ENCODE measurements around the gene ADORA1. TPM values are rescaled to one million over a fixed set of nuclear protein-coding genes. Genes with fewer than 3 reads are reported as not detected.

Gene ADORA1
- total and polyA plus RNA-seq, 2 experiments from 2014 or later, result 8.5 to 22.2 TPM

GRCh38 chr1:203097001-203097400 is 30.5 kb upstream of the ADORA1 start:
- H3K4me3 ChIP-seq, result no peak overlapping the region
- TF ChIP-seq CTCF (IDR thresholded peaks at IDR 0.05; ENCODE audit: low read depth, low read length), result no peak
- no peaks in the 10 kb centered on the region for H3K27me3 ChIP-seq
- DNase-seq (ENCODE audit: low read depth in 1 of 2, low spot score in 1 of 2), result no peak
- H3K36me3 ChIP-seq, result no peaks in the 10 kb centered on the region
- H3K9me3 ChIP-seq (ENCODE audit: low read depth), result no peaks in the 10 kb centered on the region
- H3K4me1 ChIP-seq (ENCODE audit: low read depth), result no peaks in the 10 kb centered on the region
- no peak overlapping the region for H3K27ac ChIP-seq

GRCh38 chr1:203098445-203098844 is 29.1 kb upstream of the ADORA1 start:
- no peak for DNase-seq (ENCODE audit: low read depth in 1 of 2, low spot score in 1 of 2)
- H3K36me3 ChIP-seq, result no peaks in the 10 kb centered on the region
- TF ChIP-seq CTCF (IDR thresholded peaks at IDR 0.05; ENCODE audit: low read depth, low read length), result no peak
- no peak overlapping the region for H3K4me3 ChIP-seq
- no peaks in the 10 kb centered on the region for H3K27me3 ChIP-seq
- no peaks in the 10 kb centered on the region for H3K4me1 ChIP-seq (ENCODE audit: low read depth)
- no peak overlapping the region for H3K27ac ChIP-seq
- H3K9me3 ChIP-seq (ENCODE audit: low read depth), result no peaks in the 10 kb centered on the region

GRCh38 chr1:203098914-203099520 is 28.5 kb upstream of the ADORA1 start:
- Histone ChIP-seq H3K27ac (no peak overlapping the region), H3K27me3 (no peaks in the 10 kb centered on the region), H3K36me3 (no peaks in the 10 kb centered on the region), H3K4me1 (ENCODE audit: low read depth) (no peaks in the 10 kb centered on the region), H3K9me3 (ENCODE audit: low read depth) (no peaks in the 10 kb centered on the region), H3K4me3 (no peak overlapping the region)
- TF ChIP-seq CTCF (IDR thresholded peaks at IDR 0.05; ENCODE audit: low read depth, low read length), result no peak
- DNase-seq (ENCODE audit: low read depth in 1 of 2, low spot score in 1 of 2), result no peak

- Histone ChIP-seq H3K4me3 (no peak overlapping the region), H3K36me3 (no peaks in the 10 kb centered on the region), H3K27me3 (no peaks in the 10 kb centered on the region), H3K4me1 (ENCODE audit: low read depth) (no peaks in the 10 kb centered on the region), H3K9me3 (ENCODE audit: low read depth) (no peaks in the 10 kb centered on the region), H3K27ac (no peak overlapping the region)
- no peak for TF ChIP-seq CTCF (IDR thresholded peaks at IDR 0.05; ENCODE audit: low read depth, low read length)
- DNase-seq (ENCODE audit: low read depth in 1 of 2, low spot score in 1 of 2), result no peak
Observed at GRCh38 chr1:203099805-203100515, 27.6 kb upstream of the ADORA1 start.

GRCh38 chr1:203100516-203100869 is 27.0 kb upstream of the ADORA1 start:
- Histone ChIP-seq H3K4me1 (ENCODE audit: low read depth) (no peaks in the 10 kb centered on the region), H3K36me3 (no peaks in the 10 kb centered on the region), H3K9me3 (ENCODE audit: low read depth) (no peaks in the 10 kb centered on the region), H3K27me3 (no peaks in the 10 kb centered on the region), H3K27ac (no peak overlapping the region), H3K4me3 (no peak overlapping the region)
- TF ChIP-seq CTCF (IDR thresholded peaks at IDR 0.05; ENCODE audit: low read depth, low read length), result no peak
- DNase-seq (ENCODE audit: low read depth in 1 of 2, low spot score in 1 of 2), result no peak

Measured in cardiac muscle cell (in vitro differentiated cells and primary cell).